Epithelial cell of proximal tubule (primary cell): ENCODE results near the gene DYNLRB2. TPM values are rescaled to one million over a fixed set of nuclear protein-coding genes. Genes with fewer than 3 reads are reported as not detected.

Experiments used
- DNase-seq: peaks from one replicate; pipeline ENCODE4 v3.0.0-alpha.2; 2011; ENCODE audit warnings: low read depth
- H3K4me3 ChIP-seq: 2 replicates; pipeline ENCODE4 v1.5.1; 2011; ENCODE audit warnings: low read depth, mild to moderate bottlenecking, low read length
- total RNA-seq: library from RNA; depleted of rRNA; stranded (reverse); fragments of >200 nt; gene quantifications from 2 replicates; pipeline ENCODE4 v1.2.3, GENCODE V29; 2015
- TF ChIP-seq, protein P1 (sequence below): conservative IDR thresholded peaks from 2 replicates; pipeline ENCODE4 v1.5.1; 2012; ENCODE audit warnings: low read depth, mild to moderate bottlenecking, low read length

The DYNLRB2 gene
- total RNA-seq, 1 donor from 2014 or later, result not detected

DNA sequence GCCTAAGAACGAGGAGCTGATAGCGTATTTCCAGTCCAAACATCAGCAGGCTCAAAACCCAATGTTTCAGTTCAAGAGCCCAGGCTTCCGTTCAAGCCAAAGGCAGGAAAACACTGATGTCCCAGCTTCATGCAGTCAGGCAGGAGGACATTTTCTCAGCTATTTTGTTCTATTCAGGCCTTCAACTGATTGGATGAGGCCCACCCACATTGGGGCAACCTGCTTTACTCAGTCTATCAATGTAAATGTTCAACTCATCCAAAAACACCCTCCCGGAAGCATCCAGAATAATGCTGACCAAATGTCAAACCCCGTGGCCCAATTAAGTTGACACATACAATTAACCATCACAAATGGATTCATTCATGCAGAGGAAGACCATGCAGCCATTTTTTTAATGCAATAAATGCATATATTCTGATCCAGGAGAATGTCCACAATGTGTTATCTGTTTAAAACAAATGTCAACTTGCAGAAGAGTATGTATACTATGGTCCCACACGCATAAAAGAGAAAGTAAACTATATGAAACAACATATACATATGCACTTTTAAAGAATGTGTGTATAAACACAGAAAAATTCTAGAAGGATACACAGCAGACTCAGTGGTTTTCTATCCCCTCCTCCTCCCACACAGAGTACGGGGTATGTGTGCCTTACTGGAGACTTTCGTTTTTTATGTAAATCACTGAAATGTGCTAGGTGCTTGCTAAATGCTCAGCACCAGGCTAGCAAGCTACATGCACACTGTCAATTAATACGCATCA lies 28.8 kb upstream of the DYNLRB2 start:
- no peak for DNase-seq
- TF ChIP-seq, protein P1, sequence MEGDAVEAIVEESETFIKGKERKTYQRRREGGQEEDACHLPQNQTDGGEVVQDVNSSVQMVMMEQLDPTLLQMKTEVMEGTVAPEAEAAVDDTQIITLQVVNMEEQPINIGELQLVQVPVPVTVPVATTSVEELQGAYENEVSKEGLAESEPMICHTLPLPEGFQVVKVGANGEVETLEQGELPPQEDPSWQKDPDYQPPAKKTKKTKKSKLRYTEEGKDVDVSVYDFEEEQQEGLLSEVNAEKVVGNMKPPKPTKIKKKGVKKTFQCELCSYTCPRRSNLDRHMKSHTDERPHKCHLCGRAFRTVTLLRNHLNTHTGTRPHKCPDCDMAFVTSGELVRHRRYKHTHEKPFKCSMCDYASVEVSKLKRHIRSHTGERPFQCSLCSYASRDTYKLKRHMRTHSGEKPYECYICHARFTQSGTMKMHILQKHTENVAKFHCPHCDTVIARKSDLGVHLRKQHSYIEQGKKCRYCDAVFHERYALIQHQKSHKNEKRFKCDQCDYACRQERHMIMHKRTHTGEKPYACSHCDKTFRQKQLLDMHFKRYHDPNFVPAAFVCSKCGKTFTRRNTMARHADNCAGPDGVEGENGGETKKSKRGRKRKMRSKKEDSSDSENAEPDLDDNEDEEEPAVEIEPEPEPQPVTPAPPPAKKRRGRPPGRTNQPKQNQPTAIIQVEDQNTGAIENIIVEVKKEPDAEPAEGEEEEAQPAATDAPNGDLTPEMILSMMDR, result no peak
- no peak overlapping the region for H3K4me3 ChIP-seq

DNA sequence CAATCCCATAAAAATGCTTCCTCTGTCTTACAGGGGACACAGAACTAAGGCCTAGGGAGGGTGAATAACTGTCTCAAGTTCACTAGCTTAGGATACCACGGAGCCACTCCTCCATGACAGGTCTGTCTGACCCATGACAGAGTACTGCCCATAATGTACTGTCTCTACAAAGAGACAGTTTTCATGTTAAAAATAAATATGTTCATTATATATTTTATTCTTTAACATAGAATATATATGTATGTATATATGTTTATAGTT lies 28.3 kb upstream of the DYNLRB2 start:
- DNase-seq, result no peak
- TF ChIP-seq, protein P1, result no peak
- no peak overlapping the region for H3K4me3 ChIP-seq

DNA sequence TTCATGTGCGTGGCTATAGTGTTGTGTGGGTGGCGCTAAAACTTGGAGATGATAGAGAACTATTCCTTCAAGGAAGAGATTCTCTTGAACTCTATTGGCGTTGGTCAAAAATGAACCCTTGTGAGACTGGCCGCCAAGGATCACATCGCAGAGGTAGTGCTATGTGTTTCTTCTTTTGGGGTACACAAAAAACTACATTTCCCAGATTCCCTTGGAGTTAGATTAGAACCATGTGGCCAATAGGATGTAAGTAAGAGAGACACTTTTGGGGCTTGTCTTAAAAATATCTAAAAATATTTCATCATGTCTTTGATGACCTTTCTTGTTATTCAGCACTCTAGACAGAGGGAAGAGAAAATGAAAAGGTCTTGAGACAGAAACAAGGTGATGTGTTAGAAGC lies 25.4 kb upstream of the DYNLRB2 start:
- TF ChIP-seq, protein P1, result no peak
- no peak overlapping the region for H3K4me3 ChIP-seq
- DNase-seq, result no peak

DNA sequence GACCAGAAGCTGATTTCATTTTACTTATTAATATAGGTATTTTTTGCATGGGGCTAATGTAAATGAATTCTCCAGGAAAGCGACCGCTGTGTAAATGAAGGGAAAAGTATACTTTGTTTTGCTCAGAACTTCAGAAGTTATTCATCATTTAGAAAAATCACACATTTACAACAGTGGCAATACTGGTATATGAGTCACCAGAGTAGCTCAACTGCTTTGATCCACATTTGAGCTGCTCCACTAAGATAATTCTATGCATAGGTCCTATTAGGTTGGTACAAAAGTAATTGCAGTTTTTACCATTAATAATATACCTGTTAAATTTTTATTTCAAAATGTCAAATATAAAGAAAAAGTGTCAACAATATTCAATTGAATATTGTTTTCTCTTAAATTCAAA lies 22.9 kb upstream of the DYNLRB2 start:
- DNase-seq, result no peak
- no peak overlapping the region for H3K4me3 ChIP-seq
- TF ChIP-seq, protein P1, result no peak

DNA sequence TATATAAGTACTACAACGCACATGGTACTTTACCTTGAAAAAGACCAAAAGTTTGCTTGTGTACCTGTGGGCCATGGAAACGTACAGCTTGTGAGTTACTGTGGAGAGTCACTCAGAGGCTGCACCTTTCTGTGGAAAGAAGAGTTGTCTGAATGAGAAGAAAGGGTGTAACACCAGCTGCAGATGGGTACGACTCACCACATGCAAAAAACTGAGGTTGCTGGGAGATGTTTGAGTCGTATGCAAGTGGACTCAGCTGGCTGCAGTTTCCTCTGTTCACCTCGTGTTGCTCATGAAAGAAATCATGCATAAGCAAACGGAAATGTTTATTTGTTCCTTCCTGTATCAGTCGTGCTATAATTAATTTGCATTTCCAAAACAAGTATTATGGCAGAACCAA lies 22.4 kb upstream of the DYNLRB2 start:
- TF ChIP-seq, protein P1, result no peak
- no peak for DNase-seq
- no peak overlapping the region for H3K4me3 ChIP-seq

DNA sequence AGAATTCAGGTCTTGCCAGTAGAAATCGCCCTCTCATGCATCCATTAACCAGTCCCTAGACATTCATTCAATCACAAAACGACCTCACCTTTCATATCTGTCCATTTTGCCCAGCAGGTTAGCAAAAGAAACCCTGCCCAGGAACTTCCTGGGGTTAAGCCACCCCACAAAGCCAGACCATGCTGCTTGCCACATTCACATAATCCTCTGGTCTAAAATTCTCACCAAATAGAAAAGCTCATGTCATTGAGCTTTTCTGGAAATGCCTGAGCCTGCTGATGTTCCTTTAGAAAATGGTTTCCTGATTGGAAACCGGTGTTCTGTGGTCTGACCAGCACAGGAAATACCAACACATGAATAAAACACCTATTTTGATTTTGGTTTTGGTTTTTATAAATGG lies 21.6 kb upstream of the DYNLRB2 start:
- H3K4me3 ChIP-seq, result no peak overlapping the region
- no peak for DNase-seq
- TF ChIP-seq, protein P1, result no peak

DNA sequence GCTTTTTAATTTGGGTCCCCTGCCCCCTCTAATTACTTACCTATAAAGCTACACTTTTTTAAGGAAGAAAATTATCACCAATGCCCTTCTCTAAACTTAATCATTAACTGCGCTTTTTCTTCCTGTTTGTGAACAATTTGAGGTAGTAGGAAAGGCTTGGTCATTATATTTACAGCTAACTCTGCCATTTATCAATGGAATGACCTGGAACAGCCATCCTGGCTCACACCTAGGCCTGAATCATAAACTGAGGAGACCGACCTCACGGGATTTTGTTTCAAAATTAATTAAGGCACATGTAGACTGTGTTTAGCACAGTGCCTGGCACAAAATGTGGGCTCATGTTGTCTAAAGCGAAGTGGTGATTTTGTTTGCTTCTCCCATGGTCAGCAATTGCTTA lies 15.4 kb upstream of the DYNLRB2 start:
- TF ChIP-seq, protein P1, result no peak
- H3K4me3 ChIP-seq, result no peak overlapping the region
- no peak for DNase-seq
